ENCODE measurements around the gene DIPK1A. TPM values are rescaled to one million over a fixed set of nuclear protein-coding genes. Genes with fewer than 3 reads are reported as not detected.
"Not testable (repeated sequence)": the region's sequence is repeated elsewhere in the genome, so short reads cannot be mapped to it uniquely, and the experiment has no call there.

The DIPK1A gene
- total RNA-seq, 2 experiments from 2014 or later, result 11.6 TPM

DNA sequence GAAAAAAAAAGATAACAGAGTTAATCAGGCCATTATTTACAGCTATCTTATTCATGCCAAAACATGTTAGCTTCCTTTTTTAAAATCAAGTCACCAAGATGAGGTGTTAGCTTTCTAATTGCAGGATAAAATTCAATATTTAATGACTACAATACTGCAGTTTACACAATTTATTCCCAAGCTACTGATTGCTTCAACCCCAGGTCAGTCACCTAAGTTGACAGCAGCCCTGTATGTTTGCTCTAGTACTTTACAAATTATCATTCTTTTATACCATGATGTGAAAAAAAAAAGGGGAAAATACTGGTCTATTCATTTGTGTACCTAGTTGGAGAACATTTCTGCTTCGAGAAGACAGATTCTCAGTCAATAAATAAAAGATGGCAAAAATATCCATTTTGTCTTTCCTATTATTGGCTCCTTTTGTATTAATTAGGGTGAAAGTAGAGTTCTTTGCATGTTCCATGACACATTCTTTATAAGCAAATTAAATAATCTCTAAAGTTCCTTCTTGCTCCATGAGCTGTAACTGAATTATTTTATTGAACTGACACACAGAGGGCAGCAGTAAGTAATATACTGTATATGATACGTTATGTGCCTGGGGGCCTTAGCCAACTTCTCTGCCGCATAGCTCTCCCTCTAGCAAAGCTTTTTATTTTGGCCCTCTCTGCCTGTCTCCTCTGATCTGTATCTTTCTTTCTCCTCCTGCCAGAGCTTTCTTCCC lies 48.0 kb downstream of the DIPK1A start:
- ATAC-seq (ENCODE audit: low read depth), result no peak
- POLR2A ChIA-PET, result no interaction called here
- DNase-seq, result no peak
- Mint-ChIP-seq H3K9me3 (peaks cover 1% of the 10 kb centered on the region), H3K36me3 (peaks cover 17% of the 10 kb centered on the region), H3K27me3 (no peaks in the 10 kb centered on the region), H3K4me3 (no peak overlapping the region), H3K27ac (no peak overlapping the region), H3K4me1 (peaks cover 2% of the 10 kb centered on the region)

DNA sequence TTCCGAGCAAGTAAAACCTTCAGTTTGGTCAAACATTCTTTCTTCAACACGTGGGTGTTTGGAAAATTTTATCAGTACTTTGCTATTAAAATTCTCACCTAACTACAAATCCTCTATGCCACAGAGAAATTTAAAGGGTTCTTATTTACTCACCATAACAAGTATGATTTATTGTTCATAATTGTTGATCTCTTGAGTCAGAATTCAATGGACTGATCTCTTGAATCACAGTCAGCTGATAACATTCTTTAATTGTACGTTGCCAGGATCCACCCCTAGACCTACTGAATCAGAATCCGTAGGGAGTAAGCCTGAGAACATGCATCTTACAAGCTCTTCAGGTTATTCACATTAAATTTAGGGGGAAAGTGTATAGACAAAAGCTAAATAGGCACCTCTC lies 51.2 kb downstream of the DIPK1A start:
- Mint-ChIP-seq H3K4me1 (peaks cover 3% of the 10 kb centered on the region), H3K9me3 (peaks cover 1% of the 10 kb centered on the region), H3K4me3 (no peak overlapping the region), H3K27ac (no peak overlapping the region), H3K36me3 (peaks cover 28% of the 10 kb centered on the region), H3K27me3 (no peaks in the 10 kb centered on the region)
- DNase-seq (no peak), ATAC-seq (ENCODE audit: low read depth) (no peak)
- POLR2A ChIA-PET, result no interaction called here

DNA sequence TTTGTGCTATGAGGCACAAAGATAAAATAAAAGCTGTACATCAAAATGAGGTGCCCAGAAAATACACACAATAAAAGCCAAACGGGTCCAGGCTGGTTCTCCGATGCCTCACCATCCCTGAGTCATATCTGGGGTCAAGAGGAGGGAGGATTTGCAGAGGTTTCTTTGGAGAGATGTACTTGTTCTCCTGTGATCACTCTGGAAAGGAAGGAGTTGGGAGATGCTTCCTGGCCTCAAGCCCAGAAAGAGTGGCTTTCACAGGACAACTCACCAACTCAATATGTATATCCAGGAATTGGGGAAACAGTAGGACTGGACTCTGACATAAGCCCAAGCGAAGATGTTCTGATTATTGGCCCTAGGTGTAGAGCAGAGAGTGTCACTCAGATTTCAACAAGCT lies 51.9 kb downstream of the DIPK1A start:
- peaks cover 1% of the 10 kb centered on the region for H3K9me3 Mint-ChIP-seq
- ATAC-seq (ENCODE audit: low read depth) (no peak), DNase-seq (no peak)
- no peaks in the 10 kb centered on the region for H3K27me3 Mint-ChIP-seq
- POLR2A ChIA-PET, result interaction anchor here (1.3 kb wide), 1 partner anchor 32 kb away, joined by 3 read pairs; no protein-coding TSS in a partner anchor
- H3K4me1 Mint-ChIP-seq, result peaks cover 8% of the 10 kb centered on the region
- peaks cover 31% of the 10 kb centered on the region for H3K36me3 Mint-ChIP-seq
- H3K4me3 Mint-ChIP-seq, result no peak overlapping the region
- no peak overlapping the region for H3K27ac Mint-ChIP-seq

DNA sequence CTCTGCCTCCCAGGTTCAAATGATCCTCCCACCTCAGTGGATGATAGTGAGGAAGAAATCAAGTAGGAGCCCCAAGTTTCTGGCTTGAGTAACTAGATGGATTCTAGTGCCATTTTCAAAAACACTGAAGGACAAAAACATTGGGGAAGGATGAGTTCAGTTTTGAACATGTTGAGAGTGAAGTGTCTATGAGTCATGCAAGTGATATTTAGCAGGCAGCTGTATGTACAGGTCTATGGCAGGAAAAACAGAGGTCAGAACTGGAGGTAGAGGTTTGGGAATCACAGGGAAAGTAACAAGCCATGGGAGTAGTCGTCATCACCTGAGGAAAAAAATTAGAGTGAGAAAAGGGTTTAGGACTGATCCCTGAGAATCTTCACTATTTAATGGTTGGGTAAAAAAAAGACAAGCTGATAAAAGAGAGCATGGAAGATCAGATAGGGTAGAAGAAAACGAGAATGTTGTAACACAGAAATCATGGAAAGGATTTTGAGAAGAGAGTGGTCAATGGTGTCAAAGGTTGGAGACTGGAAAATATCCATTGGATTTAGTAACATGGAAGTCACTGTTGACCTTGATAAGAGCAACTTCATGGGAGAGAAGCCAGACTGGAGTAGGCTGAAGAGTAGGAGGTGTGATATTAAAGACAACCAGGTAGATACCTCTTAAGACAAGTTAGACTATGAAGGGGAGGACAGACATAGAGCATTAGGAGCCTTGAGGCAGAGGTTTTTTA lies 53.1 kb downstream of the DIPK1A start:
- peaks cover 19% of the 10 kb centered on the region for H3K4me1 Mint-ChIP-seq
- no peak for DNase-seq
- POLR2A ChIA-PET, result interaction anchor here (1.3 kb wide), 1 partner anchor 31 kb away, joined by 3 read pairs; no protein-coding TSS in a partner anchor
- H3K27ac Mint-ChIP-seq, result no peak overlapping the region
- no peaks in the 10 kb centered on the region for H3K27me3 Mint-ChIP-seq
- ATAC-seq (ENCODE audit: low read depth), result no peak
- H3K9me3 Mint-ChIP-seq, result peaks cover 1% of the 10 kb centered on the region
- peaks cover 32% of the 10 kb centered on the region for H3K36me3 Mint-ChIP-seq
- H3K4me3 Mint-ChIP-seq, result no peak overlapping the region

DNA sequence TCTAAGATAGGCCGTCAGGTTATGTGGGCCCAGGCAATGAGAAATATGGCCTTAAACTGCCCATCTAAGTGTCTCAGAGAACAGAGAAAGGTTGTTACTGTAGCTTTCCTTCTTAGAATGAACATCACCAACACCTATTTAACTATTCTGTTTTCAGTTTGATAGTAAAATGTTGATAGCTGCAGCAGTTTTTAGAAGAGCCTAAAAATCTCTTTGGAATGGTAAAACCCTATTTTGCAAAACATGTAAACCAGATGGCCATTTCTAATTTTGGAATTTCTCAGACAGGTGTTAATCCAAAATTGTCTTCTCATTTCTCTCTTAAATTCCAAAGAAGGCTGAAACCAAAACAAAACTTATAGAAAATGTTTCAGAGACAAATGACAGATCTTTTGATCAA lies 57.5 kb downstream of the DIPK1A start:
- peaks cover 10% of the 10 kb centered on the region for H3K9me3 Mint-ChIP-seq
- H3K4me3 Mint-ChIP-seq, result peak overlapping the region; percentile 74
- POLR2A ChIA-PET, result interaction anchor here (0.9 to 1.8 kb wide), 2 partner anchors 52 to 57 kb away, joined by 6 read pairs; partner anchors contain the start of gene DIPK1A
- ATAC-seq (ENCODE audit: low read depth), result peak; percentile 18
- H3K36me3 Mint-ChIP-seq, result peaks cover 56% of the 10 kb centered on the region
- H3K27me3 Mint-ChIP-seq, result no peaks in the 10 kb centered on the region
- no peak for DNase-seq
- peak overlapping the region; percentile 86 for H3K27ac Mint-ChIP-seq
- peaks cover 26% of the 10 kb centered on the region for H3K4me1 Mint-ChIP-seq

DNA sequence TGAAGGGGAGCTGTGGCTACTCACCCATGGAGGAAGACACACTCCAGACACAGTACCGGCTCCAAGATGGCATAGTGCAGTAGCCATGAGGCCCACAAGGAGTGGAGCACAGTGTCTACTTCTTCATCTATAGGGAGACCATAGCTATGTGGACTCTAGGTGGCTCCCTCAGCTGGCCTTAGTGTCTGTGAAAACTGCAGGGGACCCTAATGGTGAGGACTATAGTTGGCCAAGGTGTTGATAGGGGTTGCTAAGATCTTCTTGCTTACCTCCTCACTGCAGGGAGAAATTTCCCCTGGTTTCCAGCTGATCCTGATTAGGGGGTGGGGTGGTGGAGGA lies 58.9 kb downstream of the DIPK1A start:
- Mint-ChIP-seq H3K36me3 (peaks cover 49% of the 10 kb centered on the region), H3K9me3 (peaks cover 10% of the 10 kb centered on the region), H3K4me3 (no peak overlapping the region), H3K27ac (peak overlapping the region; percentile 21), H3K4me1 (peaks cover 23% of the 10 kb centered on the region), H3K27me3 (no peaks in the 10 kb centered on the region)
- ATAC-seq (ENCODE audit: low read depth) (no peak), DNase-seq (no peak)
- POLR2A ChIA-PET, result interaction anchor here (0.9 to 1.8 kb wide), 3 partner anchors 55 to 177 kb away, joined by 3 to 6 read pairs (median 3); partner anchors contain the start of genes DIPK1A and MTF2

DNA sequence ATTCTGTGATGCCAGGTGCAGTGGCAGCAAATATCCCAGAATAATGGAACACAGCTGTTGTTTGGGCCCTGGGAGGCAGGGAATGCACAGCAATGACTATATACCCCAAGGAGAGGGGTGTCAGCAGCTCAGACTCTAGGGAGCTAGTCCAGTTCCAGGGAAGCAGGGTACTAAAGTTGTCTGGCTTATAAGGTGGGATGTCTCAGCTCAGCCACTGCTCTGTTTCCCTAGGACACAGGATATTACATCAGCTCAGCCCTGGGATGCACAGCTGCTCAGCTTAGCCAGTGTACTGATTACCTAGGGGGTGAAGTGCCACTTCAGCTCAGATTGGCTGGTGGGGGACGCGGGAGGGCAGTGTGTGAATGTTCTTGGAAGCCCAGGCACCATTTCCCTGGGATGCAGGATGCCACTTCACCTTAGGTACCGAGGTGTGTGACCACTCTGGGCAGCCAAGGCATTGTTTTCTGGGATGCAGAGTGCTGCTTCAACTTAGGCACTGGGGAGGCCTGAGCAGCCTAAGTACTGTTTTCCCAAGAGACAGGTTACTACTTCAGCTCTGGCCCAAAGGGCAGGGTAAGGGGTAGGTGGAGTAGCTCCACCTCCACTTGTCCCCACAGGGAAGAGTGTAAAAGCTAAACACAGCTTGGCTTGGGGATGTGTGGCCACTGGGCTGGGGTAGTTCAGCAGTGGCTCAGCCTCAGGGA lies 59.4 kb downstream of the DIPK1A start:
- peaks cover 49% of the 10 kb centered on the region for H3K36me3 Mint-ChIP-seq
- ATAC-seq (ENCODE audit: low read depth), result no peak

DNA sequence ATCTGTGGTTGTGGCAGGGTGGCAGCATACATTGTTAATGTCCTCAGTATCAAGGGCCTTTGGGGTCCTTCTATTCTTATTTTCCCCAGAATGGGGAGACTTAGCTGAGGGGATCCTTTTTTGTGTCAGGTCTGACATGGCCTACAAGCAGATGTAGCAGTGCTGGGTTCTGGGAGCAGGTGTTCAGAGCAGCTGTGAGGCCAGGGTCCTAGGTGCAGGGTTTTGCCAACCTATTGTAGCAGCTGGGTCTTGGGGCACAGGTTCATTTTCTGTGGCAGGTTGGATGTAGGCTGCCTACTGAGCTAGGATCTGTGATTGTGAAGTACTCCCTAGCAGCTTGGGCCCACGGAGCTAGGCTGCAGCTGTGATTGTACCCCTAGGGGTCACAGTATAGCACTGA lies 60.1 kb downstream of the DIPK1A start:
- POLR2A ChIA-PET, result no interaction called here
- DNase-seq (no peak), ATAC-seq (ENCODE audit: low read depth) (no peak)
- Mint-ChIP-seq H3K36me3 (peaks cover 47% of the 10 kb centered on the region), H3K27ac (peak overlapping the region; percentile 7), H3K9me3 (peaks cover 10% of the 10 kb centered on the region), H3K4me1 (peaks cover 23% of the 10 kb centered on the region), H3K4me3 (no peak overlapping the region), H3K27me3 (no peaks in the 10 kb centered on the region)

More for the DNA sequence above, 59.4 kb downstream of the DIPK1A start:
- POLR2A ChIA-PET, result interaction anchor here (0.9 to 1.8 kb wide), 3 partner anchors 56 to 177 kb away, joined by 3 to 6 read pairs (median 3); partner anchors contain the start of genes DIPK1A and MTF2
- peak overlapping the region; percentile 21 for H3K27ac Mint-ChIP-seq
- H3K4me1 Mint-ChIP-seq, result peaks cover 23% of the 10 kb centered on the region
- H3K9me3 Mint-ChIP-seq, result peaks cover 10% of the 10 kb centered on the region
- H3K4me3 Mint-ChIP-seq, result no peak overlapping the region
- no peak for DNase-seq
- H3K27me3 Mint-ChIP-seq, result no peaks in the 10 kb centered on the region

DNA sequence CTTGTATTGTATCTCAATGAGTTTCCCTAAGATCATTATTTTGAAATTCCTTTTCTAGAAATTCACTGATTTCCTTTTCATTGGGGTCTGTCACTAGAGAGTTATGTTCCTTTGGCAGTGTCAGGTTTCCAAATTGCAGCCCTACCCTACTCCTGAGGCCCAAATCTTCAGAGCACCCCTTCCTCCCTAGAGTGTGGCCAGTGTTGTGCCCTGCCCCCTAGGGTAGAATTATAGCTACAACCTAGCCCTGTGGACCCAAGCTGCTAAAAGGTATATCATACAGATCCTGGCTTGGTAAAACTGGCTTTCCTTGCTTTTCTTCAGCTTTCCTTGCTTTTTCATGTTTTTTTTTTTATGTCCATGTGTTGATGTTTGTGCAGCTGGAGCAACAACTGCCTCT lies 60.7 kb downstream of the DIPK1A start:
- Mint-ChIP-seq H3K9me3 (peaks cover 10% of the 10 kb centered on the region), H3K27ac (no peak overlapping the region), H3K4me3 (no peak overlapping the region), H3K27me3 (no peaks in the 10 kb centered on the region), H3K4me1 (peaks cover 23% of the 10 kb centered on the region), H3K36me3 (peaks cover 45% of the 10 kb centered on the region)
- DNase-seq (no peak), ATAC-seq (ENCODE audit: low read depth) (no peak)
- POLR2A ChIA-PET, result interaction anchor here (0.8 kb wide), 1 partner anchor 29 kb away, joined by 4 read pairs; no protein-coding TSS in a partner anchor

DNA sequence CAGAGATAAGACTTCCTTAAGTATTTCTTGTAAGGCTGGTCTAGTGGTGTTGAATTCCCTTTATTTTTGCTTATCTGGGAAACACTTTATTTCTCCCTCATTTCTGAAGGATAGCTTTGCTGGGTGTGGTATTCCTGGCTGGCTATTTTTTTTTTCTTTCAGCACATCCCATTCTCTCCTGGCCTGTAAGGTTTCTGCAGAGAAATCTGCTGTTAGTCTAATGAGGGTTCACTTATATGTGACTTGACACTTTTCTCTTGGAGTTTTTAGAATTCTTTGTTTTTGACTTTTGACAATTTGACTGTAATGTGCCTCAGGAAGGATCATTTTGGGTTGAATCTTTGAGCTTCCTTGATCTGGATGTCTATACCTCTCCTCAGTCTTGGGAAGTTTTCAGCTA lies 61.5 kb downstream of the DIPK1A start:
- Mint-ChIP-seq H3K36me3 (peaks cover 41% of the 10 kb centered on the region), H3K4me3 (no peak overlapping the region), H3K4me1 (peaks cover 21% of the 10 kb centered on the region), H3K27me3 (no peaks in the 10 kb centered on the region), H3K9me3 (peaks cover 10% of the 10 kb centered on the region), H3K27ac (peak overlapping the region; percentile 33)
- ATAC-seq (ENCODE audit: low read depth) (no peak), DNase-seq (no peak)
- POLR2A ChIA-PET, result interaction anchor here (0.8 kb wide), 1 partner anchor 30 kb away, joined by 4 read pairs; no protein-coding TSS in a partner anchor

DNA sequence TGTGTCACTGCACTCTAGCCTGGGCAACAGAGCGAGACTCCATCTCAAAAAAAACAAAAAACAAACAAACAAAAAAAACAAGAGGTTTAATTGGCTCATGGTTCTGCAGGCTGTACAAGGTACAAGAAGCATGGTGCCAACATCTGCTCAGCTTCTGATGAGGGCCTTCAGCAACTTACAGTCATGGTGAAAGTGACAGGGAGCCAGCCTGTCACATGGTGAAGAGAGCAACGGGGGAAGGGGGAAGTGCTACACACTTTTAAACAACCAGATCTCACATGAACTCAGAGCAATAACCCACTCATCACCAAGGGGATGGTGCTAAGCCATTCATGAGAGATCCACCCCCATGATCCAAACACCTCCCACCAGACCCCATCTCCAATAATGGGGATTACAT lies 63.2 kb downstream of the DIPK1A start:
- not testable (repeated sequence) for H3K27ac Mint-ChIP-seq; DNase-seq; H3K4me3 Mint-ChIP-seq; H3K27me3 Mint-ChIP-seq; ATAC-seq (ENCODE audit: low read depth); H3K4me1 Mint-ChIP-seq
- H3K9me3 Mint-ChIP-seq, result peaks cover 11% of the 10 kb centered on the region
- POLR2A ChIA-PET, result interaction anchor here (0.7 kb wide), 1 partner anchor 478 kb away, joined by 4 read pairs; no protein-coding TSS in a partner anchor
- H3K36me3 Mint-ChIP-seq, result peaks cover 40% of the 10 kb centered on the region

DNA sequence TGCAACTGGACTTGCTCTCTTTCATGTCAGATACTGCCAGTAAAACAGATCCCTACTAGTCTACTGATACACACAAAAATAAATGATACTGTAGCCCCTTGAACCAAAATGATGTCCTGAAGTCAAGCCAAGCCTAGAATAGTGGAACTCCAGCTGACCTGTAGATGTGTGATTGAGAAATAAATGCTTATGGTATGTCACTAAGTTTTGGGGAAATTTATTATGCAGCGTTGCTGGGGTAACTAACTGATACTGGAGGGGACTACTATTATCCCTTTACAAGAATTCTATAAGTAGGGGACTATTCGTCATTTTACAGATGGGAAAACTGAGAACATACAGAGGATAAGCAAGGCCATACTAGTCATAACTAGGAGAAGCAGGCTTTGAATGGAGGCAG lies 73.8 kb downstream of the DIPK1A start:
- Mint-ChIP-seq H3K27ac (no peak overlapping the region), H3K36me3 (peaks cover 14% of the 10 kb centered on the region), H3K4me1 (peaks cover 11% of the 10 kb centered on the region), H3K9me3 (peaks cover 3% of the 10 kb centered on the region), H3K4me3 (no peak overlapping the region), H3K27me3 (no peaks in the 10 kb centered on the region)
- ATAC-seq (ENCODE audit: low read depth) (no peak), DNase-seq (no peak)
- POLR2A ChIA-PET, result no interaction called here

DNA sequence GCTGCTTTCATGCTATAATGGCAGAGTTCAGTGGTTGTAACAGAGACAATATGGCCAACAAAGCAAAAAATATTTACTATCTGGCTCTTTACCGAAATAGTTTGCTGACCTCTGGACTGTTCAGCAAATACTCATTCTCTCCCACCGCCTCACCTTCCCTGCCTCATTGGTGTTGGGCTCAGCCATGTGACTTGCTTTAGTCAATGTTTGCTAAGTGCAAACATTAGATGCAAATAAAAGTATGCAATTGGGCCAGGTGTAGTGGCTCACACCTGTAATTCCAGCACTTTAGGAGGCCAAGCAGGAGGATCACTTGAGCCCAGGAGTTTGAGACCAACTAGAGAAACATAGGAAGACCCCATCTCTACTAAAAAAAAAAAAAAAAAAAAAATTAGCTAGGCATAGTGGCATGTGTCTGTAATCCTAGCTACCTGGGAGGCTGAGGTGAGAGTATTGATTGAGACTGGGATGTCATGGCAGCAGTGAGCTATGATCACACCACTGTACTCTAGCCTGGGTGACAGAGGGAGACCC lies 74.3 kb downstream of the DIPK1A start:
- Mint-ChIP-seq H3K4me1 (peaks cover 13% of the 10 kb centered on the region), H3K27me3 (no peaks in the 10 kb centered on the region), H3K36me3 (peaks cover 11% of the 10 kb centered on the region), H3K9me3 (peaks cover 3% of the 10 kb centered on the region), H3K4me3 (no peak overlapping the region), H3K27ac (no peak overlapping the region)
- POLR2A ChIA-PET, result no interaction called here
- DNase-seq (no peak), ATAC-seq (ENCODE audit: low read depth) (no peak)

Measured in activated naive CD8-positive, alpha-beta T cell treated with anti-CD3 and anti-CD28 coated beads, Interleukin-2, amount 10 ng/mL, durations not matched to agents 7 days and 5 days (primary cell).